ENCODE results near the gene UQCRHL. TPM values are rescaled to one million over a fixed set of nuclear protein-coding genes. Genes with fewer than 3 reads are reported as not detected.
"Not testable (repeated sequence)": the region's sequence is repeated elsewhere in the genome, so short reads cannot be mapped to it uniquely, and the experiment has no call there.

The UQCRHL gene
- total and polyA plus RNA-seq, 5 donors from 2014 or later: 0.59 to 1.7 (median 1.1) TPM

- Mint-ChIP-seq H3K4me1 (peaks cover 4 to 28% (median 17%) of the 10 kb centered on the region in 4 donors), H3K36me3 (no peaks in the 10 kb centered on the region), H3K9me3 (no peaks in the 10 kb centered on the region), H3K27me3 (peaks cover 13% of the 10 kb centered on the region), H3K27ac (peak overlapping the region in 1 of 3 donors; percentile 99), H3K4me3 (peak overlapping the region in 1 of 4 donors; percentile 37)
- DNase-seq (no peak), ATAC-seq (ENCODE audit: low read depth in 2 of 2) (no peak)
- Histone ChIP-seq H3K4me3 (ENCODE audit: low read depth, low read length) (no peak overlapping the region), H3K9me3 (ENCODE audit: control insufficient read depth in 2 of 2, low read length in 2 of 2) (no peaks in the 10 kb centered on the region), H3K4me1 (ENCODE audit: control insufficient read depth, insufficient read depth, low read length, poor library complexity, severe bottlenecking) (peaks cover 28% of the 10 kb centered on the region), H3K27ac (ENCODE audit: insufficient read depth, low read length, poor library complexity, severe bottlenecking) (no peak overlapping the region), H3K27me3 (ENCODE audit: control insufficient read depth, insufficient read depth, low read length) (no peaks in the 10 kb centered on the region), H3K36me3 (ENCODE audit: control insufficient read depth, insufficient read depth, low read length) (no peaks in the 10 kb centered on the region)
Measured at GRCh38 chr1:15838721-15839120, 31.3 kb upstream of the UQCRHL start.

GRCh38 chr1:15837931-15838330 is 30.5 kb upstream of the UQCRHL start:
- ATAC-seq (ENCODE audit: low read depth in 2 of 2) (no peak), DNase-seq (no peak)
- Mint-ChIP-seq H3K27ac (peak overlapping the region; percentile 43 to 99 (median 46)), H3K27me3 (peaks cover 18% of the 10 kb centered on the region), H3K9me3 (no peaks in the 10 kb centered on the region), H3K36me3 (no peaks in the 10 kb centered on the region), H3K4me1 (peaks cover 5 to 29% (median 20%) of the 10 kb centered on the region in 4 donors), H3K4me3 (peak overlapping the region; percentile 31 to 97 (median 82))
- peak overlapping the region; percentile 99 for H3K27ac ChIP-seq (ENCODE audit: insufficient read depth, low read length, poor library complexity, severe bottlenecking)
- no peaks in the 10 kb centered on the region for H3K9me3 ChIP-seq (ENCODE audit: control insufficient read depth in 2 of 2, low read length in 2 of 2)
- peak overlapping the region; percentile 71 for H3K4me3 ChIP-seq (ENCODE audit: low read depth, low read length)
- no peaks in the 10 kb centered on the region for H3K27me3 ChIP-seq (ENCODE audit: control insufficient read depth, insufficient read depth, low read length)
- H3K4me1 ChIP-seq (ENCODE audit: control insufficient read depth, insufficient read depth, low read length, poor library complexity, severe bottlenecking): peaks cover 31% of the 10 kb centered on the region
- no peaks in the 10 kb centered on the region for H3K36me3 ChIP-seq (ENCODE audit: control insufficient read depth, insufficient read depth, low read length)

GRCh38 chr1:15836772-15837669 is 29.6 kb upstream of the UQCRHL start:
- H3K4me1 Mint-ChIP-seq: peaks cover 5 to 29% (median 19%) of the 10 kb centered on the region in 4 donors
- peak overlapping the region; percentile 98 to 99 (median 98) for H3K27ac Mint-ChIP-seq
- peak overlapping the region; percentile 71 for H3K4me3 ChIP-seq (ENCODE audit: low read depth, low read length)

GRCh38 chr1:15836511-15836771 is 29.0 kb upstream of the UQCRHL start:
- Histone ChIP-seq H3K4me1 (ENCODE audit: control insufficient read depth, insufficient read depth, low read length, poor library complexity, severe bottlenecking) (peaks cover 35% of the 10 kb centered on the region), H3K4me3 (ENCODE audit: low read depth, low read length) (peak overlapping the region; percentile 80), H3K27ac (ENCODE audit: insufficient read depth, low read length, poor library complexity, severe bottlenecking) (peak overlapping the region; percentile 99)
- H3K36me3 ChIP-seq (ENCODE audit: control insufficient read depth, insufficient read depth, low read length); H3K36me3 Mint-ChIP-seq; H3K9me3 Mint-ChIP-seq; ATAC-seq (ENCODE audit: low read depth in 2 of 2); DNase-seq; H3K9me3 ChIP-seq (ENCODE audit: control insufficient read depth in 2 of 2, low read length in 2 of 2); H3K27me3 ChIP-seq (ENCODE audit: control insufficient read depth, insufficient read depth, low read length): not testable (repeated sequence)
- Mint-ChIP-seq H3K27ac (peak overlapping the region; percentile 98 to 99 (median 98)), H3K4me1 (peaks cover 9 to 35% (median 24%) of the 10 kb centered on the region in 4 donors), H3K4me3 (peak overlapping the region; percentile 94 to 97 (median 96)), H3K27me3 (peaks cover 18% of the 10 kb centered on the region)

More at GRCh38 chr1:15836772-15837669, 29.6 kb upstream of the UQCRHL start:
- H3K27me3 ChIP-seq (ENCODE audit: control insufficient read depth, insufficient read depth, low read length): no peaks in the 10 kb centered on the region
- Mint-ChIP-seq H3K4me3 (peak overlapping the region; percentile 94 to 97 (median 96)), H3K27me3 (peaks cover 18% of the 10 kb centered on the region), H3K36me3 (peaks cover under 1% of the 10 kb centered on the region), H3K9me3 (no peaks in the 10 kb centered on the region)
- no peaks in the 10 kb centered on the region for H3K36me3 ChIP-seq (ENCODE audit: control insufficient read depth, insufficient read depth, low read length)
- DNase-seq: peak; percentile 68 to 82 (median 73)
- no peaks in the 10 kb centered on the region for H3K9me3 ChIP-seq (ENCODE audit: control insufficient read depth in 2 of 2, low read length in 2 of 2)
- peaks cover 35% of the 10 kb centered on the region for H3K4me1 ChIP-seq (ENCODE audit: control insufficient read depth, insufficient read depth, low read length, poor library complexity, severe bottlenecking)
- ATAC-seq (ENCODE audit: low read depth in 2 of 2): peak; percentile 13 to 20
- H3K27ac ChIP-seq (ENCODE audit: insufficient read depth, low read length, poor library complexity, severe bottlenecking): peak overlapping the region; percentile 99

- no peaks in the 10 kb centered on the region for H3K27me3 ChIP-seq (ENCODE audit: control insufficient read depth, insufficient read depth, low read length)
- peaks cover 9 to 35% (median 24%) of the 10 kb centered on the region in 4 donors for H3K4me1 Mint-ChIP-seq
- H3K27ac ChIP-seq (ENCODE audit: insufficient read depth, low read length, poor library complexity, severe bottlenecking): peak overlapping the region; percentile 99
- peak overlapping the region; percentile 80 for H3K4me3 ChIP-seq (ENCODE audit: low read depth, low read length)
- H3K4me1 ChIP-seq (ENCODE audit: control insufficient read depth, insufficient read depth, low read length, poor library complexity, severe bottlenecking): peaks cover 35% of the 10 kb centered on the region
- H3K36me3 ChIP-seq (ENCODE audit: control insufficient read depth, insufficient read depth, low read length): no peaks in the 10 kb centered on the region
- H3K36me3 Mint-ChIP-seq: peaks cover 5% of the 10 kb centered on the region
- ATAC-seq (ENCODE audit: low read depth in 2 of 2): peak; percentile 53 to 57
- H3K27ac Mint-ChIP-seq: peak overlapping the region; percentile 98 to 99 (median 98)
- H3K27me3 Mint-ChIP-seq: peaks cover 18% of the 10 kb centered on the region
- no peaks in the 10 kb centered on the region for H3K9me3 ChIP-seq (ENCODE audit: control insufficient read depth in 2 of 2, low read length in 2 of 2)
- DNase-seq: peak; percentile 97 to 99 (median 98)
- no peaks in the 10 kb centered on the region for H3K9me3 Mint-ChIP-seq
- peak overlapping the region; percentile 94 to 97 (median 96) for H3K4me3 Mint-ChIP-seq
Measured at GRCh38 chr1:15835741-15836510, 28.5 kb upstream of the UQCRHL start.

GRCh38 chr1:15835205-15835740 is 27.8 kb upstream of the UQCRHL start:
- Histone ChIP-seq H3K4me1 (ENCODE audit: control insufficient read depth, insufficient read depth, low read length, poor library complexity, severe bottlenecking) (peaks cover 35% of the 10 kb centered on the region), H3K27ac (ENCODE audit: insufficient read depth, low read length, poor library complexity, severe bottlenecking) (peak overlapping the region; percentile 99), H3K4me3 (ENCODE audit: low read depth, low read length) (peak overlapping the region; percentile 80), H3K27me3 (ENCODE audit: control insufficient read depth, insufficient read depth, low read length) (no peaks in the 10 kb centered on the region), H3K36me3 (ENCODE audit: control insufficient read depth, insufficient read depth, low read length) (no peaks in the 10 kb centered on the region), H3K9me3 (ENCODE audit: control insufficient read depth in 2 of 2, low read length in 2 of 2) (no peaks in the 10 kb centered on the region)
- peaks cover 5% of the 10 kb centered on the region for H3K36me3 Mint-ChIP-seq
- ATAC-seq (ENCODE audit: low read depth in 2 of 2): no peak
- no peaks in the 10 kb centered on the region for H3K9me3 Mint-ChIP-seq
- DNase-seq: no peak
- peak overlapping the region; percentile 98 to 99 (median 98) for H3K27ac Mint-ChIP-seq
- peaks cover 9 to 39% (median 26%) of the 10 kb centered on the region in 4 donors for H3K4me1 Mint-ChIP-seq
- peak overlapping the region; percentile 94 to 97 (median 96) for H3K4me3 Mint-ChIP-seq
- peaks cover 18% of the 10 kb centered on the region for H3K27me3 Mint-ChIP-seq

GRCh38 chr1:15834406-15835204 is 27.2 kb upstream of the UQCRHL start:
- Histone ChIP-seq H3K27me3 (ENCODE audit: control insufficient read depth, insufficient read depth, low read length) (no peaks in the 10 kb centered on the region), H3K4me1 (ENCODE audit: control insufficient read depth, insufficient read depth, low read length, poor library complexity, severe bottlenecking) (peaks cover 35% of the 10 kb centered on the region), H3K36me3 (ENCODE audit: control insufficient read depth, insufficient read depth, low read length) (no peaks in the 10 kb centered on the region), H3K9me3 (ENCODE audit: control insufficient read depth in 2 of 2, low read length in 2 of 2) (no peaks in the 10 kb centered on the region), H3K4me3 (ENCODE audit: low read depth, low read length) (peak overlapping the region; percentile 99), H3K27ac (ENCODE audit: insufficient read depth, low read length, poor library complexity, severe bottlenecking) (peak overlapping the region; percentile 99)
- no peaks in the 10 kb centered on the region for H3K9me3 Mint-ChIP-seq
- ATAC-seq (ENCODE audit: low read depth in 2 of 2) (peak; percentile 59 to 60), DNase-seq (peak; percentile 84 to 94 (median 89))
- peaks cover 18% of the 10 kb centered on the region for H3K27me3 Mint-ChIP-seq
- peak overlapping the region; percentile 98 to 99 (median 98) for H3K27ac Mint-ChIP-seq
- H3K36me3 Mint-ChIP-seq: peaks cover 5% of the 10 kb centered on the region
- H3K4me1 Mint-ChIP-seq: peaks cover 9 to 46% (median 30%) of the 10 kb centered on the region in 4 donors
- H3K4me3 Mint-ChIP-seq: peak overlapping the region; percentile 94 to 97 (median 96)
